ENCODE data around the gene ADAM11.

- peak; percentile 96 for TF ChIP-seq CTCF (conservative IDR thresholded peaks at IDR 0.05)
- TF ChIP-seq EZH2 (IDR thresholded peaks at IDR 0.05; ENCODE audit: low read depth), result no peak
These were observed 20.6 kb downstream of the ADAM11 start for GRCh38 chr17:44779211-44780025.

Measured in PC-9 (cell line).